WTC11 (cell line): ENCODE results near the gene TAF5L. TPM values are rescaled to one million over a fixed set of nuclear protein-coding genes. Genes with fewer than 3 reads are reported as not detected.
A peak's percentile ranks its signal among the peaks of the same experiment; 100 is the strongest.

ENCODE experiments used
- ATAC-seq: fragments of 200-7000 bp; cut with Tn5 transposase; 2 replicates; pipeline ENCODE4 v1.10.0; 2021; ENCODE audit warnings: mild to moderate bottlenecking, moderate library complexity
- CTCF ChIA-PET: fragments of 300-600 bp; sonication (Branson Sonifier 250); formaldehyde crosslinking; loops from one replicate; lab custom pipeline; 2021; ENCODE audit warnings: antibody characterized with exemption; lab: Charles Lee
- POLR2A ChIA-PET: fragments of 350-600 bp; sonication (Branson Sonifier 250); formaldehyde crosslinking; loops from one replicate; lab custom pipeline; 2021; ENCODE audit warnings: antibody characterized with exemption; lab: Charles Lee
- DNase-seq: peaks from one replicate; pipeline ENCODE4 v3.0.0; 2021; ENCODE audit warnings: low spot score
- H3K27ac Mint-ChIP-seq: 2 replicates; pipeline ENCODE4 v1.8.0; 2021; ENCODE audit warnings: mixed read lengths
- H3K27me3 Mint-ChIP-seq: 2 replicates; pipeline ENCODE4 v1.8.0; 2021; ENCODE audit warnings: low read depth, mild to moderate bottlenecking, moderate library complexity, mixed read lengths
- H3K36me3 Mint-ChIP-seq: 2 replicates; pipeline ENCODE4 v1.8.0; 2021; ENCODE audit warnings: mixed read lengths
- H3K4me1 Mint-ChIP-seq: 2 replicates; pipeline ENCODE4 v1.8.0; 2022; ENCODE audit warnings: mixed read lengths
- H3K4me3 Mint-ChIP-seq: 2 replicates; pipeline ENCODE4 v1.8.0; 2021; ENCODE audit warnings: mild to moderate bottlenecking, moderate library complexity, mixed read lengths
- H3K9me3 Mint-ChIP-seq: 2 replicates; pipeline ENCODE4 v1.8.0; 2021; ENCODE audit warnings: mixed read lengths
- CREB1 ChIP-seq: sonication (generic); formaldehyde crosslinking; IDR thresholded peaks from 2 replicates; pipeline ENCODE4 v1.8.0; 2023; ENCODE audit warnings: mild to moderate bottlenecking, missing genetic modification reagents
- CREM ChIP-seq: sonication (generic); formaldehyde crosslinking; IDR thresholded peaks from 2 replicates; pipeline ENCODE4 v1.8.1; 2022; ENCODE audit warnings: mild to moderate bottlenecking, missing genetic modification reagents, moderate library complexity
- GABPB1 ChIP-seq: sonication (generic); formaldehyde crosslinking; IDR thresholded peaks from 2 replicates; pipeline ENCODE4 v1.8.1; 2023; ENCODE audit warnings: mild to moderate bottlenecking, missing genetic modification reagents
- GRHL2 ChIP-seq: fragments of 250-450 bp; sonication (Bioruptor Pico); IDR thresholded peaks from 2 replicates; pipeline ENCODE4 v1.8.0; 2022; ENCODE audit warnings: mild to moderate bottlenecking, moderate library complexity; ENCODE audit not compliant: insufficient replicate concordance, severe bottlenecking
- IRF2 ChIP-seq: sonication (generic); formaldehyde crosslinking; IDR thresholded peaks from 2 replicates; pipeline ENCODE4 v1.8.0; 2022; ENCODE audit warnings: low read depth, missing genetic modification reagents, borderline replicate concordance
- JAZF1 ChIP-seq: fragments of 250-450 bp; sonication (Bioruptor Pico); IDR thresholded peaks from 2 replicates; pipeline ENCODE4 v1.9.0; 2021; ENCODE audit warnings: moderate library complexity, mild to moderate bottlenecking, inconsistent platforms
- MLX ChIP-seq: sonication (generic); formaldehyde crosslinking; IDR thresholded peaks from 2 replicates; pipeline ENCODE4 v1.8.1; 2023; ENCODE audit warnings: mild to moderate bottlenecking, missing genetic modification reagents, moderate library complexity
- NFE2L1 ChIP-seq: sonication (generic); formaldehyde crosslinking; IDR thresholded peaks from 2 replicates; pipeline ENCODE4 v1.8.1; 2023; ENCODE audit warnings: missing genetic modification reagents
- NR1H2 ChIP-seq: sonication (generic); formaldehyde crosslinking; IDR thresholded peaks from 2 replicates; pipeline ENCODE4 v1.9.0; 2021; ENCODE audit warnings: mild to moderate bottlenecking, moderate library complexity, missing genetic modification reagents
- NR3C1 ChIP-seq: sonication (generic); formaldehyde crosslinking; conservative IDR thresholded peaks from 2 replicates; pipeline ENCODE4 v1.8.1; 2023; ENCODE audit warnings: low read depth, mild to moderate bottlenecking, missing genetic modification reagents
- SMAD4 ChIP-seq: sonication (generic); formaldehyde crosslinking; IDR thresholded peaks from 2 replicates; pipeline ENCODE4 v1.8.0; 2022; ENCODE audit warnings: mild to moderate bottlenecking, missing genetic modification reagents
- TP53 ChIP-seq: sonication (generic); formaldehyde crosslinking; IDR thresholded peaks from 2 replicates; pipeline ENCODE4 v1.8.1; 2023; ENCODE audit warnings: mild to moderate bottlenecking, missing genetic modification reagents
- ZMAT4 ChIP-seq: fragments of 250-450 bp; sonication (Bioruptor Pico); IDR thresholded peaks from 2 replicates; pipeline ENCODE4 v1.9.0; 2021; ENCODE audit warnings: mild to moderate bottlenecking
- ZNF219 ChIP-seq: sonication (generic); formaldehyde crosslinking; IDR thresholded peaks from 2 replicates; pipeline ENCODE4 v1.8.0; 2023; ENCODE audit warnings: missing genetic modification reagents, mild to moderate bottlenecking, borderline replicate concordance
- ZNF232 ChIP-seq: sonication (generic); formaldehyde crosslinking; IDR thresholded peaks from 2 replicates; pipeline ENCODE4 v1.8.0; 2022; ENCODE audit warnings: mild to moderate bottlenecking, missing genetic modification reagents
- ZNF396 ChIP-seq: fragments of 250-450 bp; sonication (Bioruptor Pico); IDR thresholded peaks from 2 replicates; pipeline ENCODE4 v1.8.0; 2021; ENCODE audit warnings: mild to moderate bottlenecking, moderate library complexity, borderline replicate concordance
- ZNF416 ChIP-seq: fragments of 250-450 bp; sonication (Bioruptor Pico); IDR thresholded peaks from 2 replicates; pipeline ENCODE4 v1.9.0; 2021; ENCODE audit warnings: mild to moderate bottlenecking, inconsistent platforms
- ZNF512 ChIP-seq: sonication (generic); formaldehyde crosslinking; IDR thresholded peaks from 2 replicates; pipeline ENCODE4 v1.8.1; 2022; ENCODE audit warnings: missing genetic modification reagents, borderline replicate concordance
- total RNA-seq: library from RNA; stranded (reverse); gene quantifications from 3 replicates; pipeline ENCODE4 v1.2.3, GENCODE V29; 2021
- TF ChIP-seq, protein P1 (sequence below): sonication (generic); formaldehyde crosslinking; IDR thresholded peaks from 2 replicates; pipeline ENCODE4 v1.8.1; 2023; ENCODE audit warnings: mild to moderate bottlenecking, missing genetic modification reagents, borderline replicate concordance
- TF ChIP-seq, protein P2 (sequence below): sonication (generic); formaldehyde crosslinking; IDR thresholded peaks from 2 replicates; pipeline ENCODE4 v1.8.1; 2023; ENCODE audit warnings: mild to moderate bottlenecking, missing genetic modification reagents

Gene TAF5L
- total RNA-seq, 1 experiment from 2014 or later, result 23.8 TPM

- TF ChIP-seq SMAD4 (CRISPR knock-in tag) (no peak), GRHL2 (CRISPR knock-in tag) (no peak), ZNF512 (CRISPR knock-in tag) (0 out of 2 replicates have a peak, but pooled peaks have one; percentile 77), NR3C1 (CRISPR knock-in tag) (no peak), CREM (CRISPR knock-in tag) (no peak)
- TF ChIP-seq, protein P1, sequence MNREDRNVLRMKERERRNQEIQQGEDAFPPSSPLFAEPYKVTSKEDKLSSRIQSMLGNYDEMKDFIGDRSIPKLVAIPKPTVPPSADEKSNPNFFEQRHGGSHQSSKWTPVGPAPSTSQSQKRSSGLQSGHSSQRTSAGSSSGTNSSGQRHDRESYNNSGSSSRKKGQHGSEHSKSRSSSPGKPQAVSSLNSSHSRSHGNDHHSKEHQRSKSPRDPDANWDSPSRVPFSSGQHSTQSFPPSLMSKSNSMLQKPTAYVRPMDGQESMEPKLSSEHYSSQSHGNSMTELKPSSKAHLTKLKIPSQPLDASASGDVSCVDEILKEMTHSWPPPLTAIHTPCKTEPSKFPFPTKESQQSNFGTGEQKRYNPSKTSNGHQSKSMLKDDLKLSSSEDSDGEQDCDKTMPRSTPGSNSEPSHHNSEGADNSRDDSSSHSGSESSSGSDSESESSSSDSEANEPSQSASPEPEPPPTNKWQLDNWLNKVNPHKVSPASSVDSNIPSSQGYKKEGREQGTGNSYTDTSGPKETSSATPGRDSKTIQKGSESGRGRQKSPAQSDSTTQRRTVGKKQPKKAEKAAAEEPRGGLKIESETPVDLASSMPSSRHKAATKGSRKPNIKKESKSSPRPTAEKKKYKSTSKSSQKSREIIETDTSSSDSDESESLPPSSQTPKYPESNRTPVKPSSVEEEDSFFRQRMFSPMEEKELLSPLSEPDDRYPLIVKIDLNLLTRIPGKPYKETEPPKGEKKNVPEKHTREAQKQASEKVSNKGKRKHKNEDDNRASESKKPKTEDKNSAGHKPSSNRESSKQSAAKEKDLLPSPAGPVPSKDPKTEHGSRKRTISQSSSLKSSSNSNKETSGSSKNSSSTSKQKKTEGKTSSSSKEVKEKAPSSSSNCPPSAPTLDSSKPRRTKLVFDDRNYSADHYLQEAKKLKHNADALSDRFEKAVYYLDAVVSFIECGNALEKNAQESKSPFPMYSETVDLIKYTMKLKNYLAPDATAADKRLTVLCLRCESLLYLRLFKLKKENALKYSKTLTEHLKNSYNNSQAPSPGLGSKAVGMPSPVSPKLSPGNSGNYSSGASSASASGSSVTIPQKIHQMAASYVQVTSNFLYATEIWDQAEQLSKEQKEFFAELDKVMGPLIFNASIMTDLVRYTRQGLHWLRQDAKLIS (CRISPR knock-in tag), result no peak
- TF ChIP-seq, all 79 proteins: peak for 1
- no peak overlapping the region for H3K27ac Mint-ChIP-seq
- ChIA-PET CTCF (interaction anchor here (1.2 kb wide), 1 partner anchor 13 kb away, joined by 3 read pairs; no protein-coding TSS in a partner anchor), POLR2A (no interaction called here)
- H3K27me3 Mint-ChIP-seq, result no peaks in the 10 kb centered on the region; the same call in 1 of the 2 replicates
- no peak overlapping the region for H3K4me3 Mint-ChIP-seq
- no peaks in the 10 kb centered on the region for H3K36me3 Mint-ChIP-seq
- no peaks in the 10 kb centered on the region for H3K9me3 Mint-ChIP-seq
- H3K4me1 Mint-ChIP-seq, result peaks cover 9% of the 10 kb centered on the region
- no peak for ATAC-seq
- DNase-seq, result no peak
Observed at GRCh38 chr1:229578168-229579058, 47.5 kb downstream of the TAF5L start.

GRCh38 chr1:229574679-229575442 lies 51.1 kb downstream of the TAF5L start:
- POLR2A ChIA-PET, result no interaction called here
- no peaks in the 10 kb centered on the region for H3K9me3 Mint-ChIP-seq
- CTCF ChIA-PET, result interaction anchor here (1.1 kb wide), 1 partner anchor 16 kb away, joined by 3 read pairs; the partner anchor contains the start of gene ABCB10
- H3K27ac Mint-ChIP-seq, result no peak overlapping the region
- H3K4me3 Mint-ChIP-seq, result no peak overlapping the region
- no peak for DNase-seq
- peaks cover 9% of the 10 kb centered on the region for H3K4me1 Mint-ChIP-seq
- TF ChIP-seq NFE2L1 (CRISPR knock-in tag), result no peak
- no peak for TF ChIP-seq TP53 (CRISPR knock-in tag)
- TF ChIP-seq, protein P2, sequence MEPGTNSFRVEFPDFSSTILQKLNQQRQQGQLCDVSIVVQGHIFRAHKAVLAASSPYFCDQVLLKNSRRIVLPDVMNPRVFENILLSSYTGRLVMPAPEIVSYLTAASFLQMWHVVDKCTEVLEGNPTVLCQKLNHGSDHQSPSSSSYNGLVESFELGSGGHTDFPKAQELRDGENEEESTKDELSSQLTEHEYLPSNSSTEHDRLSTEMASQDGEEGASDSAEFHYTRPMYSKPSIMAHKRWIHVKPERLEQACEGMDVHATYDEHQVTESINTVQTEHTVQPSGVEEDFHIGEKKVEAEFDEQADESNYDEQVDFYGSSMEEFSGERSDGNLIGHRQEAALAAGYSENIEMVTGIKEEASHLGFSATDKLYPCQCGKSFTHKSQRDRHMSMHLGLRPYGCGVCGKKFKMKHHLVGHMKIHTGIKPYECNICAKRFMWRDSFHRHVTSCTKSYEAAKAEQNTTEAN (CRISPR knock-in tag), result no peak
- TF ChIP-seq GABPB1, result no peak
- no peak for TF ChIP-seq ZMAT4 (CRISPR knock-in tag)
- no peak for TF ChIP-seq NR3C1 (CRISPR knock-in tag)
- no peak for TF ChIP-seq ZNF232 (CRISPR knock-in tag)
- no peak for TF ChIP-seq JAZF1 (CRISPR knock-in tag)
- no peak for TF ChIP-seq MLX (CRISPR knock-in tag)
- TF ChIP-seq ZNF219 (CRISPR knock-in tag), result no peak
- TF ChIP-seq IRF2 (CRISPR knock-in tag), result no peak
- no peak for TF ChIP-seq NR1H2 (CRISPR knock-in tag)
- TF ChIP-seq CREM (CRISPR knock-in tag), result no peak
- no peak for TF ChIP-seq ZNF396
- no peak for TF ChIP-seq ZNF416 (CRISPR knock-in tag)
- TF ChIP-seq CREB1 (CRISPR knock-in tag), result no peak
- no peaks in the 10 kb centered on the region for H3K36me3 Mint-ChIP-seq
- H3K27me3 Mint-ChIP-seq, result no peaks in the 10 kb centered on the region; the same call in 1 of the 2 replicates
- ATAC-seq, result no peak
